Heart left ventricle (tissue), 16 donors: ENCODE data around the gene RTTN. TPM values are rescaled to one million over a fixed set of nuclear protein-coding genes. Genes with fewer than 3 reads are reported as not detected.

Source experiments
- ATAC-seq, 4 donors: fragments of 200-7000 bp; cut with Tn5 transposase; one replicate each; pipeline ENCODE4 v1.9.1; 2020 to 2022; ENCODE audit warnings: moderate library complexity in 4 of 4, mild to moderate bottlenecking in 3 of 4, moderate number of reproducible peaks in 1 of 4
- DNase-seq, 5 donors: peaks; one replicate each; pipeline ENCODE4 v3.0.0-alpha.2; 2020
- H3K27ac ChIP-seq, 12 donors: fragments of 200-600 bp; sonication (generic) in 4 of 12; one replicate each; pipeline versions ENCODE4 v1.5.0 to v1.8.0; 2016 to 2022; ENCODE audit warnings: mild to moderate bottlenecking in 2 of 12
- H3K27me3 ChIP-seq, 9 donors: fragments of 200-600 bp; sonication (generic) in 2 of 9; one replicate each; pipeline versions ENCODE4 v1.5.1 to v1.8.0; 2016 to 2022; ENCODE audit warnings: mild to moderate bottlenecking in 3 of 9
- H3K36me3 ChIP-seq, 9 donors: fragments of 200-600 bp; sonication (generic) in 2 of 9; one replicate each; pipeline versions ENCODE4 v1.5.0 to v1.8.0; 2018 to 2022; ENCODE audit warnings: mild to moderate bottlenecking in 2 of 9
- H3K4me1 ChIP-seq, 12 donors: fragments of 200-600 bp; sonication (generic) in 4 of 12; one replicate each; pipeline versions ENCODE4 v1.5.0 to v1.8.0; 2016 to 2022; ENCODE audit warnings: mild to moderate bottlenecking in 3 of 12
- H3K4me3 ChIP-seq, 12 donors: fragments of 200-600 bp; sonication (generic) in 4 of 12; one replicate each; pipeline versions ENCODE4 v1.5.0 to v1.8.0; 2017 to 2022; ENCODE audit warnings: mild to moderate bottlenecking in 9 of 12, moderate library complexity in 4 of 12
- H3K9me3 ChIP-seq, 12 donors: fragments of 200-600 bp; sonication (generic) in 4 of 12; one replicate each; pipeline versions ENCODE4 v1.5.0 to v1.8.0; 2016 to 2022; ENCODE audit warnings: mild to moderate bottlenecking in 1 of 12
- CTCF ChIP-seq, 12 donors: fragments of 200-600 bp; sonication (generic) in 4 of 12; IDR thresholded peaks; one replicate each; pipeline versions ENCODE4 v1.5.0 to v1.8.0; 2018 to 2022; ENCODE audit warnings: antibody characterized with exemption in 12 of 12, mild to moderate bottlenecking in 5 of 12
- POLR2A ChIP-seq, 2 donors: fragments of 450-650 bp; IDR thresholded peaks; one replicate each; pipeline ENCODE4 v1.6.1; 2017; ENCODE audit warnings: antibody characterized with exemption in 2 of 2, mild to moderate bottlenecking in 2 of 2, moderate library complexity in 2 of 2
- WGBS, 4 donors: extraction: QIAGEN DNeasy Blood & Tissue Kit in 2 of 4; methylation state at CpG; one replicate each; pipeline versions ENCODE4 v1.1.5 to v1.1.7; 2013 to 2018; 5-methylcytosine and 5-hydroxymethylcytosine counted together
- intact Hi-C, 10 donors: fragments of 100-400 bp; cut with DNase I; formaldehyde crosslinking; loops; one replicate each; pipeline versions ENCODE4 v1.11.1 to v1.14.2; 2022
- polyA plus RNA-seq, 2 donors: library from polyadenylated mRNA; stranded (reverse); fragments of 200-250 nt; gene quantifications; one replicate each; pipeline ENCODE4 v1.2.3, GENCODE V29; 2013
- total RNA-seq, 9 donors: library from RNA; depleted of rRNA in 2 of 9; stranded (reverse); fragments of >200 nt in 2 of 9; fragmentation: NEBNext Ultra II Directional in 3 of 9; extraction: Animal tissue kit (Norgen Biotek cat#: 25700) in 3 of 9; gene quantifications; one replicate each; pipeline versions ENCODE4 v1.1.0 to v1.2.4, GENCODE V29; 2016 to 2023
- donor health status: ischemic (EF 13 %, LVEDD 7.1; RV severe dilation, severe dysfunction).
- donor health status: healthy with polysubstance abuse.
- donor health status: DM: no; HTN: yes; CAD: no.
- donor health status: DM: no; HTN: no; CAD: no.
- donor health status: ischemic (EF 25% LVEDD 6.9; RV normal size, moderate dysfunction).
- donor health status: ischemic (EF 25% LVEDD 5.7; RV mildly dilated, moderate dysfunction).
- donor health status: healthy.
- donor health status: DM: yes; HTN: yes; CAD: no.
- donor health status: ischemic (EF 35%, LVEDD 5.7; RV mildly dilated, moderate dysfunction).
- donor health status: nonischemic (EF 11% LVEDD 7.7; RV severe dilation, severe dysfunction).
- donor health status: DM: yes; HTN: yes; CAD: no.
- donor health status: PGD.
- donor health status: ischemic (EF 29% LVEDD 5.4; RV normal size, mild dysfunction).
- donor health status: nonischemic (EF 23%, LVEDD 6.1; RV moderate dilation, normal function).

RTTN gene
- total and polyA plus RNA-seq, 11 donors: 5.8 to 14.3 (median 8.1) TPM

- no peaks in the 10 kb centered on the region for H3K27me3 ChIP-seq
- peaks cover 0 to 10% (median 0%) of the 10 kb centered on the region in 12 donors for H3K4me1 ChIP-seq
- H3K4me3 ChIP-seq: no peak overlapping the region
- ATAC-seq (no peak), DNase-seq (no peak)
- TF ChIP-seq CTCF (IDR thresholded peaks at IDR 0.05) (no peak), POLR2A (IDR thresholded peaks at IDR 0.05) (no peak)
- whole genome bisulfite sequencing, 4 donors: 65 to 77% (median 72%) methylated on average over 5 of the region's 5 CpGs
- no peaks in the 10 kb centered on the region for H3K9me3 ChIP-seq
- intact Hi-C loops: loop anchor here in 1 of 10 donors (5.0 kb wide), 1 partner anchor 57 kb away; no protein-coding TSS in a partner anchor
- H3K27ac ChIP-seq: no peak overlapping the region
- no peaks in the 10 kb centered on the region for H3K36me3 ChIP-seq
Observed at GRCh38 chr18:70220628-70221027, 15.1 kb upstream of the RTTN start.

- H3K27me3 ChIP-seq: no peaks in the 10 kb centered on the region
- intact Hi-C loops: loop anchor here in 1 of 10 donors (5.0 kb wide), 1 partner anchor 58 kb away; no protein-coding TSS in a partner anchor
- H3K4me3 ChIP-seq: no peak overlapping the region
- DNase-seq (no peak), ATAC-seq (no peak)
- no peak overlapping the region for H3K27ac ChIP-seq
- H3K4me1 ChIP-seq: peaks cover 0 to 10% (median 0%) of the 10 kb centered on the region in 12 donors
- H3K36me3 ChIP-seq: no peaks in the 10 kb centered on the region
- TF ChIP-seq POLR2A (IDR thresholded peaks at IDR 0.05) (no peak), CTCF (IDR thresholded peaks at IDR 0.05) (no peak)
- whole genome bisulfite sequencing, 4 donors: 96 to 97% (median 97%) methylated on average over 4 of the region's 4 CpGs
- no peaks in the 10 kb centered on the region for H3K9me3 ChIP-seq
Observed at GRCh38 chr18:70219688-70220087, 14.2 kb upstream of the RTTN start.

- 85 to 94% (median 90%) methylated on average over 2 of the region's 2 CpGs for WGBS, 4 donors
- Histone ChIP-seq H3K27ac (no peak overlapping the region), H3K27me3 (no peaks in the 10 kb centered on the region), H3K4me3 (no peak overlapping the region), H3K4me1 (peaks cover 0 to 9% (median 0%) of the 10 kb centered on the region in 12 donors), H3K9me3 (no peaks in the 10 kb centered on the region), H3K36me3 (no peaks in the 10 kb centered on the region)
- DNase-seq (no peak), ATAC-seq (no peak)
- intact Hi-C loops: no loop called here
- TF ChIP-seq POLR2A (IDR thresholded peaks at IDR 0.05) (no peak), CTCF (IDR thresholded peaks at IDR 0.05) (no peak)
Observed at GRCh38 chr18:70216788-70217187, 11.3 kb upstream of the RTTN start.

GRCh38 chr18:70207181-70207580, 1.7 kb upstream of the RTTN start:
- peaks cover 0 to 19% (median 11%) of the 10 kb centered on the region in 12 donors for H3K4me1 ChIP-seq
- WGBS, 4 donors: 92 to 99% (median 94%) methylated on average over 4 of the region's 4 CpGs
- DNase-seq: no peak

More at GRCh38 chr18:70207181-70207580, 1.7 kb upstream of the RTTN start:
- H3K9me3 ChIP-seq: no peaks in the 10 kb centered on the region
- ATAC-seq: no peak
- no peak for TF ChIP-seq CTCF (IDR thresholded peaks at IDR 0.05)
- TF ChIP-seq POLR2A (IDR thresholded peaks at IDR 0.05): no peak
- no peak overlapping the region for H3K4me3 ChIP-seq
- no peaks in the 10 kb centered on the region for H3K27me3 ChIP-seq
- intact Hi-C loops: loop anchor here in 9 of 10 donors (2.0 to 5.0 kb wide), 4 partner anchors 80 to 130 kb away; partner anchors contain the start of gene SOCS6 (in 7 of the 9)
- H3K36me3 ChIP-seq: peaks cover 0 to 19% (median 8%) of the 10 kb centered on the region in 9 donors
- no peak overlapping the region for H3K27ac ChIP-seq
